ENCODE measurements around the gene ACTR2.

GRCh38 chr2:65231892-65232477 lies 4.4 kb downstream of the ACTR2 start:
- TF ChIP-seq CTCF (IDR thresholded peaks at IDR 0.05; ENCODE audit: low read depth, low read length): no peak
- no peak for TF ChIP-seq EZH2phosphoT487 (IDR thresholded peaks at IDR 0.05; ENCODE audit: low read depth)

Measured in OCI-LY3 (cell line).